GM13976 (cell line): ENCODE results near the gene INTS4.
"Not testable (repeated sequence)": the region's sequence is repeated elsewhere in the genome, so short reads cannot be mapped to it uniquely, and the experiment has no call there.

Experiments used
- DNase-seq: peaks from one replicate; pipeline ENCODE4 v3.0.0; 2012; ENCODE audit warnings: low spot score
- CTCF ChIP-seq: IDR thresholded peaks from 2 replicates; pipeline ENCODE4 v1.5.1; 2012; ENCODE audit warnings: borderline replicate concordance, mild to moderate bottlenecking; ENCODE audit not compliant: insufficient read depth; ENCODE audit errors: extremely low read depth, missing control alignments, control extremely low read depth
- in situ Hi-C: fragments of 300-500 bp; cut with MboI; formaldehyde crosslinking; loops from one replicate; pipeline ENCODE4 v1.12.0; 2022; ENCODE audit warnings: low sequenced_read_pairs, mixed read lengths, inconsistent platforms; ENCODE audit not compliant: unreplicated experiment

Gene INTS4

GRCh38 chr11:77854838-77855237 is 139.6 kb downstream of the INTS4 start:
- no peak for TF ChIP-seq CTCF
- in situ Hi-C loops, result no loop called here

GRCh38 chr11:77851503-77851902 is 143.0 kb downstream of the INTS4 start:
- in situ Hi-C loops, result no loop called here
- TF ChIP-seq CTCF, result no peak
- DNase-seq, result no peak

More at GRCh38 chr11:77854838-77855237, 139.6 kb downstream of the INTS4 start:
- no peak for DNase-seq

GRCh38 chr11:77843700-77844099 is 150.8 kb downstream of the INTS4 start:
- DNase-seq, in situ Hi-C loops: not testable (repeated sequence)

- DNase-seq, result no peak
- in situ Hi-C loops, result no loop called here
- no peak for TF ChIP-seq CTCF
These were observed 151.9 kb downstream of the INTS4 start for GRCh38 chr11:77842441-77843121.

GRCh38 chr11:77833302-77833701 is 161.2 kb downstream of the INTS4 start:
- in situ Hi-C loops, result no loop called here
- TF ChIP-seq CTCF, result no peak
- DNase-seq, result no peak

- in situ Hi-C loops, result no loop called here
- no peak for DNase-seq
- no peak for TF ChIP-seq CTCF
These were observed 165.5 kb downstream of the INTS4 start for GRCh38 chr11:77828926-77829325.
